ENCODE measurements around the gene CRYBG3.

Gene CRYBG3

GRCh38 chr3:97949743-97950142 lies 127.9 kb downstream of the CRYBG3 start:
- TF ChIP-seq EZH2 (IDR thresholded peaks at IDR 0.05; ENCODE audit: borderline replicate concordance, low read depth, low read length, severe bottlenecking) (no peak), CTCF (IDR thresholded peaks at IDR 0.05; ENCODE audit: borderline replicate concordance, extremely low read depth, low read length, poor library complexity, severe bottlenecking) (no peak)
- Histone ChIP-seq H3K9me3 (ENCODE audit: insufficient read depth, low read length, severe bottlenecking) (no peaks in the 10 kb centered on the region), H3K4me1 (ENCODE audit: insufficient read depth, low read length) (no peaks in the 10 kb centered on the region), H3K4me2 (ENCODE audit: insufficient read depth, low read length) (no peak overlapping the region), H3K27me3 (ENCODE audit: insufficient read depth, low read length, poor library complexity) (no peaks in the 10 kb centered on the region), H4K20me1 (ENCODE audit: insufficient read depth, low read length) (no peaks in the 10 kb centered on the region), H3K27ac (ENCODE audit: low read length) (no peak overlapping the region), H2AFZ (ENCODE audit: low read depth, low read length) (no peak overlapping the region), H3K79me2 (ENCODE audit: insufficient read depth, low read length) (no peaks in the 10 kb centered on the region), H3K4me3 (ENCODE audit: low read depth in 1 of 2, low read length in 2 of 2) (no peak overlapping the region), H3K9ac (ENCODE audit: low read depth, low read length) (no peak overlapping the region), H3K36me3 (ENCODE audit: insufficient read depth, low read length) (peaks cover 68% of the 10 kb centered on the region)
- ATAC-seq (ENCODE audit: insufficient read depth, low read depth) (no peak), DNase-seq (no peak)

- H3K79me2 ChIP-seq (ENCODE audit: insufficient read depth, low read length), result no peaks in the 10 kb centered on the region
- H3K9ac ChIP-seq (ENCODE audit: low read depth, low read length), result no peak overlapping the region
- no peak for ATAC-seq (ENCODE audit: insufficient read depth, low read depth)
- H3K4me3 ChIP-seq (ENCODE audit: low read depth in 1 of 2, low read length in 2 of 2), result no peak overlapping the region
- H3K36me3 ChIP-seq (ENCODE audit: insufficient read depth, low read length), result peaks cover 62% of the 10 kb centered on the region
- no peak overlapping the region for H3K4me2 ChIP-seq (ENCODE audit: insufficient read depth, low read length)
- H3K27me3 ChIP-seq (ENCODE audit: insufficient read depth, low read length, poor library complexity), result no peaks in the 10 kb centered on the region
- no peak overlapping the region for H3K27ac ChIP-seq (ENCODE audit: low read length)
- no peaks in the 10 kb centered on the region for H4K20me1 ChIP-seq (ENCODE audit: insufficient read depth, low read length)
- H3K4me1 ChIP-seq (ENCODE audit: insufficient read depth, low read length), result no peaks in the 10 kb centered on the region
- no peaks in the 10 kb centered on the region for H3K9me3 ChIP-seq (ENCODE audit: insufficient read depth, low read length, severe bottlenecking)
- DNase-seq, result no peak
- H2AFZ ChIP-seq (ENCODE audit: low read depth, low read length), result no peak overlapping the region
- TF ChIP-seq EZH2 (IDR thresholded peaks at IDR 0.05; ENCODE audit: borderline replicate concordance, low read depth, low read length, severe bottlenecking), result no peak
- TF ChIP-seq CTCF (IDR thresholded peaks at IDR 0.05; ENCODE audit: borderline replicate concordance, extremely low read depth, low read length, poor library complexity, severe bottlenecking), result no peak
Measured at GRCh38 chr3:97950360-97950759, 128.5 kb downstream of the CRYBG3 start.

- Histone ChIP-seq H3K79me2 (ENCODE audit: insufficient read depth, low read length) (no peaks in the 10 kb centered on the region), H3K9ac (ENCODE audit: low read depth, low read length) (no peak overlapping the region), H3K36me3 (ENCODE audit: insufficient read depth, low read length) (peaks cover 44% of the 10 kb centered on the region), H3K4me2 (ENCODE audit: insufficient read depth, low read length) (no peak overlapping the region), H4K20me1 (ENCODE audit: insufficient read depth, low read length) (no peaks in the 10 kb centered on the region), H3K4me1 (ENCODE audit: insufficient read depth, low read length) (no peaks in the 10 kb centered on the region), H3K4me3 (ENCODE audit: low read depth in 1 of 2, low read length in 2 of 2) (no peak overlapping the region), H3K27ac (ENCODE audit: low read length) (no peak overlapping the region), H3K27me3 (ENCODE audit: insufficient read depth, low read length, poor library complexity) (no peaks in the 10 kb centered on the region), H3K9me3 (ENCODE audit: insufficient read depth, low read length, severe bottlenecking) (no peaks in the 10 kb centered on the region), H2AFZ (ENCODE audit: low read depth, low read length) (no peak overlapping the region)
- TF ChIP-seq EZH2 (IDR thresholded peaks at IDR 0.05; ENCODE audit: borderline replicate concordance, low read depth, low read length, severe bottlenecking) (no peak), CTCF (IDR thresholded peaks at IDR 0.05; ENCODE audit: borderline replicate concordance, extremely low read depth, low read length, poor library complexity, severe bottlenecking) (no peak)
- ATAC-seq (ENCODE audit: insufficient read depth, low read depth) (no peak), DNase-seq (no peak)
Measured at GRCh38 chr3:97952280-97952679, 130.5 kb downstream of the CRYBG3 start.

GRCh38 chr3:97952872-97953271 lies 131.1 kb downstream of the CRYBG3 start:
- no peak for DNase-seq
- Histone ChIP-seq H3K27me3 (ENCODE audit: insufficient read depth, low read length, poor library complexity) (no peaks in the 10 kb centered on the region), H3K9me3 (ENCODE audit: insufficient read depth, low read length, severe bottlenecking) (no peaks in the 10 kb centered on the region), H3K27ac (ENCODE audit: low read length) (no peak overlapping the region), H3K9ac (ENCODE audit: low read depth, low read length) (no peak overlapping the region), H4K20me1 (ENCODE audit: insufficient read depth, low read length) (no peaks in the 10 kb centered on the region), H3K4me3 (ENCODE audit: low read depth in 1 of 2, low read length in 2 of 2) (no peak overlapping the region), H3K4me1 (ENCODE audit: insufficient read depth, low read length) (no peaks in the 10 kb centered on the region), H3K79me2 (ENCODE audit: insufficient read depth, low read length) (no peaks in the 10 kb centered on the region), H3K36me3 (ENCODE audit: insufficient read depth, low read length) (peaks cover 44% of the 10 kb centered on the region), H3K4me2 (ENCODE audit: insufficient read depth, low read length) (no peak overlapping the region), H2AFZ (ENCODE audit: low read depth, low read length) (no peak overlapping the region)
- no peak for TF ChIP-seq EZH2 (IDR thresholded peaks at IDR 0.05; ENCODE audit: borderline replicate concordance, low read depth, low read length, severe bottlenecking)
- no peak for TF ChIP-seq CTCF (IDR thresholded peaks at IDR 0.05; ENCODE audit: borderline replicate concordance, extremely low read depth, low read length, poor library complexity, severe bottlenecking)
- ATAC-seq (ENCODE audit: insufficient read depth, low read depth), result no peak
